Measurements from ENCODE around the gene STARD4.
A peak's percentile ranks its signal among the peaks of the same experiment; 100 is the strongest.

The STARD4 gene

GRCh38 chr5:111512375-111513130 is at the start of gene STARD4:
TSS of gene STARD4 (minus strand) at chr5:111512535. CDS start at chr5:111507433, 5,102 bp downstream.
- H3K36me3 ChIP-seq (ENCODE audit: control insufficient read depth, insufficient read depth, low read length), result no peaks in the 10 kb centered on the region
- peak within 1 kb of the TSS; percentile 78 for H3K9ac ChIP-seq (ENCODE audit: low read depth, low read length)
- no peaks in the 10 kb centered on the region for H3K27me3 ChIP-seq (ENCODE audit: control insufficient read depth, insufficient read depth, low read length)
- peaks cover 24% of the 10 kb centered on the region for H3K4me1 ChIP-seq (ENCODE audit: control insufficient read depth, insufficient read depth, low read length)
- peak within 1 kb of the TSS; percentile 96 for H3K27ac ChIP-seq (ENCODE audit: low read depth, low read length)
- peak within 1 kb of the TSS; percentile 98 for H3K4me3 ChIP-seq (ENCODE audit: low read depth, low read length)
- no peaks in the 10 kb centered on the region for H3K9me3 ChIP-seq (ENCODE audit: control insufficient read depth, insufficient read depth, low read length)

GRCh38 chr5:111559680-111560079 is 47.3 kb upstream of the STARD4 start:
- Histone ChIP-seq H3K4me3 (ENCODE audit: low read depth, low read length) (no peak overlapping the region), H3K9me3 (ENCODE audit: control insufficient read depth, insufficient read depth, low read length) (no peaks in the 10 kb centered on the region), H3K4me1 (ENCODE audit: control insufficient read depth, insufficient read depth, low read length) (peaks cover 3% of the 10 kb centered on the region; the same call in 1 of the 2 replicates), H3K27me3 (ENCODE audit: control insufficient read depth, insufficient read depth, low read length) (no peaks in the 10 kb centered on the region), H3K9ac (ENCODE audit: low read depth, low read length) (no peak overlapping the region), H3K27ac (ENCODE audit: low read depth, low read length) (no peak overlapping the region), H3K36me3 (ENCODE audit: control insufficient read depth, insufficient read depth, low read length) (no peaks in the 10 kb centered on the region)

GRCh38 chr5:111557686-111558085 is 45.4 kb upstream of the STARD4 start:
- no peaks in the 10 kb centered on the region for H3K27me3 ChIP-seq (ENCODE audit: control insufficient read depth, insufficient read depth, low read length)
- H3K4me1 ChIP-seq (ENCODE audit: control insufficient read depth, insufficient read depth, low read length), result peaks cover 12% of the 10 kb centered on the region
- H3K36me3 ChIP-seq (ENCODE audit: control insufficient read depth, insufficient read depth, low read length), result no peaks in the 10 kb centered on the region
- H3K27ac ChIP-seq (ENCODE audit: low read depth, low read length), result no peak overlapping the region
- no peak overlapping the region for H3K9ac ChIP-seq (ENCODE audit: low read depth, low read length)
- no peak overlapping the region for H3K4me3 ChIP-seq (ENCODE audit: low read depth, low read length)
- no peaks in the 10 kb centered on the region for H3K9me3 ChIP-seq (ENCODE audit: control insufficient read depth, insufficient read depth, low read length)

GRCh38 chr5:111557111-111557510 is 44.8 kb upstream of the STARD4 start:
- Histone ChIP-seq H3K36me3 (ENCODE audit: control insufficient read depth, insufficient read depth, low read length) (no peaks in the 10 kb centered on the region), H3K27me3 (ENCODE audit: control insufficient read depth, insufficient read depth, low read length) (no peaks in the 10 kb centered on the region), H3K27ac (ENCODE audit: low read depth, low read length) (no peak overlapping the region), H3K4me3 (ENCODE audit: low read depth, low read length) (no peak overlapping the region), H3K9ac (ENCODE audit: low read depth, low read length) (no peak overlapping the region), H3K4me1 (ENCODE audit: control insufficient read depth, insufficient read depth, low read length) (peaks cover 18% of the 10 kb centered on the region), H3K9me3 (ENCODE audit: control insufficient read depth, insufficient read depth, low read length) (no peaks in the 10 kb centered on the region)

- H3K4me1 ChIP-seq (ENCODE audit: control insufficient read depth, insufficient read depth, low read length), result peaks cover 24% of the 10 kb centered on the region
Observed at GRCh38 chr5:111556501-111556900, 44.2 kb upstream of the STARD4 start.

GRCh38 chr5:111555760-111556159 is 43.4 kb upstream of the STARD4 start:
- no peak overlapping the region for H3K4me3 ChIP-seq (ENCODE audit: low read depth, low read length)
- no peaks in the 10 kb centered on the region for H3K9me3 ChIP-seq (ENCODE audit: control insufficient read depth, insufficient read depth, low read length)
- H3K27ac ChIP-seq (ENCODE audit: low read depth, low read length), result no peak overlapping the region
- H3K36me3 ChIP-seq (ENCODE audit: control insufficient read depth, insufficient read depth, low read length), result no peaks in the 10 kb centered on the region
- peaks cover 28% of the 10 kb centered on the region for H3K4me1 ChIP-seq (ENCODE audit: control insufficient read depth, insufficient read depth, low read length)
- no peak overlapping the region for H3K9ac ChIP-seq (ENCODE audit: low read depth, low read length)
- H3K27me3 ChIP-seq (ENCODE audit: control insufficient read depth, insufficient read depth, low read length), result no peaks in the 10 kb centered on the region

More at GRCh38 chr5:111556501-111556900, 44.2 kb upstream of the STARD4 start:
- Histone ChIP-seq H3K27me3 (ENCODE audit: control insufficient read depth, insufficient read depth, low read length) (no peaks in the 10 kb centered on the region), H3K27ac (ENCODE audit: low read depth, low read length) (no peak overlapping the region), H3K9me3 (ENCODE audit: control insufficient read depth, insufficient read depth, low read length) (no peaks in the 10 kb centered on the region), H3K36me3 (ENCODE audit: control insufficient read depth, insufficient read depth, low read length) (no peaks in the 10 kb centered on the region), H3K9ac (ENCODE audit: low read depth, low read length) (no peak overlapping the region), H3K4me3 (ENCODE audit: low read depth, low read length) (no peak overlapping the region)

- Histone ChIP-seq H3K9ac (ENCODE audit: low read depth, low read length) (no peak overlapping the region), H3K36me3 (ENCODE audit: control insufficient read depth, insufficient read depth, low read length) (no peaks in the 10 kb centered on the region), H3K27me3 (ENCODE audit: control insufficient read depth, insufficient read depth, low read length) (no peaks in the 10 kb centered on the region), H3K9me3 (ENCODE audit: control insufficient read depth, insufficient read depth, low read length) (no peaks in the 10 kb centered on the region), H3K4me1 (ENCODE audit: control insufficient read depth, insufficient read depth, low read length) (peaks cover 25% of the 10 kb centered on the region), H3K27ac (ENCODE audit: low read depth, low read length) (no peak overlapping the region), H3K4me3 (ENCODE audit: low read depth, low read length) (no peak overlapping the region)
Observed at GRCh38 chr5:111553868-111554267, 41.5 kb upstream of the STARD4 start.

GRCh38 chr5:111552896-111553295 is 40.6 kb upstream of the STARD4 start:
- H3K36me3 ChIP-seq (ENCODE audit: control insufficient read depth, insufficient read depth, low read length), result no peaks in the 10 kb centered on the region
- no peak overlapping the region for H3K27ac ChIP-seq (ENCODE audit: low read depth, low read length)
- H3K9me3 ChIP-seq (ENCODE audit: control insufficient read depth, insufficient read depth, low read length), result no peaks in the 10 kb centered on the region
- no peaks in the 10 kb centered on the region for H3K27me3 ChIP-seq (ENCODE audit: control insufficient read depth, insufficient read depth, low read length)
- no peak overlapping the region for H3K9ac ChIP-seq (ENCODE audit: low read depth, low read length)
- no peak overlapping the region for H3K4me3 ChIP-seq (ENCODE audit: low read depth, low read length)
- H3K4me1 ChIP-seq (ENCODE audit: control insufficient read depth, insufficient read depth, low read length), result peaks cover 25% of the 10 kb centered on the region

GRCh38 chr5:111552492-111552891 is 40.2 kb upstream of the STARD4 start:
- peak overlapping the region; percentile 27; the same call in 1 of the 2 replicates for H3K9ac ChIP-seq (ENCODE audit: low read depth, low read length)
- peaks cover 25% of the 10 kb centered on the region for H3K4me1 ChIP-seq (ENCODE audit: control insufficient read depth, insufficient read depth, low read length)
- no peaks in the 10 kb centered on the region for H3K36me3 ChIP-seq (ENCODE audit: control insufficient read depth, insufficient read depth, low read length)
- no peaks in the 10 kb centered on the region for H3K9me3 ChIP-seq (ENCODE audit: control insufficient read depth, insufficient read depth, low read length)
- H3K27me3 ChIP-seq (ENCODE audit: control insufficient read depth, insufficient read depth, low read length), result no peaks in the 10 kb centered on the region
- H3K27ac ChIP-seq (ENCODE audit: low read depth, low read length), result no peak overlapping the region
- no peak overlapping the region for H3K4me3 ChIP-seq (ENCODE audit: low read depth, low read length)

GRCh38 chr5:111551569-111552275 is 39.4 kb upstream of the STARD4 start:
- Histone ChIP-seq H3K9me3 (ENCODE audit: control insufficient read depth, insufficient read depth, low read length) (no peaks in the 10 kb centered on the region), H3K9ac (ENCODE audit: low read depth, low read length) (peak overlapping the region; percentile 27; the same call in 1 of the 2 replicates), H3K27me3 (ENCODE audit: control insufficient read depth, insufficient read depth, low read length) (no peaks in the 10 kb centered on the region), H3K4me1 (ENCODE audit: control insufficient read depth, insufficient read depth, low read length) (peaks cover 25% of the 10 kb centered on the region), H3K36me3 (ENCODE audit: control insufficient read depth, insufficient read depth, low read length) (no peaks in the 10 kb centered on the region), H3K4me3 (ENCODE audit: low read depth, low read length) (no peak overlapping the region), H3K27ac (ENCODE audit: low read depth, low read length) (peak overlapping the region; percentile 61)

GRCh38 chr5:111551161-111551560 is 38.8 kb upstream of the STARD4 start:
- H3K27ac ChIP-seq (ENCODE audit: low read depth, low read length), result peak overlapping the region; percentile 61
- peaks cover 25% of the 10 kb centered on the region for H3K4me1 ChIP-seq (ENCODE audit: control insufficient read depth, insufficient read depth, low read length)
- H3K9ac ChIP-seq (ENCODE audit: low read depth, low read length), result no peak overlapping the region
- no peaks in the 10 kb centered on the region for H3K36me3 ChIP-seq (ENCODE audit: control insufficient read depth, insufficient read depth, low read length)
- no peak overlapping the region for H3K4me3 ChIP-seq (ENCODE audit: low read depth, low read length)
- H3K9me3 ChIP-seq (ENCODE audit: control insufficient read depth, insufficient read depth, low read length), result no peaks in the 10 kb centered on the region
- H3K27me3 ChIP-seq (ENCODE audit: control insufficient read depth, insufficient read depth, low read length), result no peaks in the 10 kb centered on the region
